HG02981 (cell line): ENCODE data around the gene ITFG1.
"Not testable (repeated sequence)": the region's sequence is repeated elsewhere in the genome, so short reads cannot be mapped to it uniquely, and the experiment has no call there.

ENCODE experiments used
- ATAC-seq: cut with Tn5 transposase; IDR thresholded peaks from one replicate; pipeline ENCODE4 v1.9.1; 2021; ENCODE audit warnings: mild to moderate bottlenecking, moderate library complexity; ENCODE audit not compliant: unreplicated experiment

Gene ITFG1

GRCh38 chr16:47162670-47163420 lies 298.0 kb downstream of the ITFG1 start:
- ATAC-seq = no peak

GRCh38 chr16:47161464-47161863 lies 299.4 kb downstream of the ITFG1 start:
- ATAC-seq = no peak

- no peak for ATAC-seq
Measured at GRCh38 chr16:47160422-47160821, 300.4 kb downstream of the ITFG1 start.

GRCh38 chr16:47158992-47159391 lies 301.9 kb downstream of the ITFG1 start:
- ATAC-seq = no peak

GRCh38 chr16:47156680-47157215 lies 304.1 kb downstream of the ITFG1 start:
- ATAC-seq = no peak

GRCh38 chr16:47152501-47152900 lies 308.4 kb downstream of the ITFG1 start:
- ATAC-seq = not testable (repeated sequence)

- no peak for ATAC-seq
Measured at GRCh38 chr16:47150067-47150466, 310.8 kb downstream of the ITFG1 start.

- ATAC-seq = no peak
Measured at GRCh38 chr16:47144559-47144877, 316.3 kb downstream of the ITFG1 start.

GRCh38 chr16:47143677-47144558 lies 316.9 kb downstream of the ITFG1 start, which contains the start of gene NETO2:
NETO2 (minus strand) TSS chr16:47143945; CDS start chr16:47143612, 333 bp downstream.
- peak; percentile 48 for ATAC-seq

GRCh38 chr16:47142821-47143676 lies 317.8 kb downstream of the ITFG1 start:
- peak; percentile 48 for ATAC-seq

- no peak for ATAC-seq
Measured at GRCh38 chr16:47142486-47142820, 318.4 kb downstream of the ITFG1 start.

GRCh38 chr16:47141773-47142485 lies 318.9 kb downstream of the ITFG1 start:
- peak; percentile 57 for ATAC-seq

- no peak for ATAC-seq
Measured at GRCh38 chr16:47140686-47141085, 320.2 kb downstream of the ITFG1 start.

- no peak for ATAC-seq
Measured at GRCh38 chr16:47139561-47140185, 321.2 kb downstream of the ITFG1 start.

- not testable (repeated sequence) for ATAC-seq
Measured at GRCh38 chr16:47137925-47138324, 322.9 kb downstream of the ITFG1 start.

GRCh38 chr16:47136099-47136842 lies 324.6 kb downstream of the ITFG1 start:
- ATAC-seq = no peak

GRCh38 chr16:47134550-47134949 lies 326.3 kb downstream of the ITFG1 start:
- no peak for ATAC-seq

GRCh38 chr16:47132308-47132707 lies 328.6 kb downstream of the ITFG1 start:
- no peak for ATAC-seq

GRCh38 chr16:47129755-47130435 lies 331.0 kb downstream of the ITFG1 start:
- no peak for ATAC-seq
